Mammary epithelial cell (primary cell): ENCODE results near the gene SASH3.

Experiments
- CTCF ChIP-seq, 2 donors: IDR thresholded peaks in 1 of 2; conservative IDR thresholded peaks in 1 of 2; 2 replicates each; pipeline ENCODE4 v1.5.1; 2011 to 2012; ENCODE audit warnings: inconsistent platforms in 2 of 2, low read length in 2 of 2, mild to moderate bottlenecking in 2 of 2, control low read depth in 1 of 2, low read depth in 1 of 2; ENCODE audit not compliant: insufficient read depth in 1 of 2; ENCODE audit errors: extremely low read depth in 1 of 2
- EZH2 ChIP-seq: IDR thresholded peaks from 2 replicates; pipeline ENCODE4 v1.6.1; 2012; ENCODE audit warnings: low read length, inconsistent platforms, borderline replicate concordance

GRCh38 chrX:129830494-129830893 is 50.7 kb downstream of the SASH3 start:
- TF ChIP-seq CTCF (conservative IDR thresholded peaks at IDR 0.05 in 1 of 2, IDR thresholded peaks at IDR 0.05 in 1 of 2; ENCODE audit: extremely low read depth in 1 of 2, insufficient read depth in 1 of 2, low read depth in 1 of 2, low read length in 2 of 2) (no peak), EZH2 (no peak)
